HepG2 (cell line): Measurements from ENCODE around the gene HIPK2. TPM values are rescaled to one million over a fixed set of nuclear protein-coding genes. Genes with fewer than 3 reads are reported as not detected.

Source experiments
- ATAC-seq: fragments of 200-7000 bp; cut with Tn5 transposase; 3 replicates; pipeline ENCODE4 v1.9.1; 2020; ENCODE audit warnings: mild to moderate bottlenecking, moderate library complexity
- BruUV-seq: library from RNA; stranded (reverse); fragments of 400-500 nt; replicated peaks from 2 replicates; lab custom pipeline; 2021; lab: Mats Ljungman, UMichigan
- CTCF ChIA-PET: fragments of 300-600 bp; formaldehyde crosslinking; extraction: SDS; loops from one replicate; lab custom pipeline; 2021; ENCODE audit warnings: low total read pairs, inconsistent platforms, low intra/inter-chr PET ratio; lab: Yijun Ruan, JAX
- POLR2A ChIA-PET: fragments of 350-600 bp; sonication (Branson Sonifier 250); formaldehyde crosslinking; loops from one replicate; lab custom pipeline; 2020; ENCODE audit warnings: antibody characterized with exemption, inconsistent platforms; lab: Yijun Ruan, JAX
- DNase-seq: peaks from one replicate; pipeline ENCODE4 v3.0.0-alpha.2; 2015; ENCODE audit warnings: low spot score
- FAIRE-seq: peaks from 3 replicates; lab custom pipeline; 2011; peaks lifted over from hg19 to GRCh38; lab: Jason Lieb, UNC
- H2AFZ ChIP-seq: one replicate; pipeline ENCODE4 v1.6.1; 2011; ENCODE audit warnings: low read length, inconsistent platforms
- H3K27ac ChIP-seq: fragments of 300-600 bp; 3 replicates; pipeline ENCODE4 v1.8.0; 2011; ENCODE audit warnings: mixed run types, mild to moderate bottlenecking, mixed read lengths, low read length, inconsistent platforms; ENCODE audit not compliant: insufficient read depth; ENCODE audit errors: extremely low read length
- H3K27me3 ChIP-seq, 2 experiments: fragments of 200-600 bp in 1 of 2; 2 replicates in 1 of 2; 3 replicates in 1 of 2; pipeline versions ENCODE4 v1.6.0 to v1.8.0; 2011; ENCODE audit warnings: low read length in 2 of 2, mild to moderate bottlenecking in 2 of 2, moderate library complexity in 2 of 2, inconsistent platforms in 1 of 2; ENCODE audit not compliant: insufficient read depth in 2 of 2, control insufficient read depth in 1 of 2
- H3K36me3 ChIP-seq, 2 experiments: fragments of 200-600 bp in 1 of 2; replicated peaks in 1 of 2; 2 replicates in 1 of 2; 3 replicates in 1 of 2; pipeline versions ENCODE4 v1.5.1 to v1.8.0; 2011; ENCODE audit warnings: low read length in 2 of 2, inconsistent platforms in 1 of 2; ENCODE audit not compliant: insufficient read depth in 2 of 2, control insufficient read depth in 1 of 2
- H3K4me1 ChIP-seq: 2 replicates; pipeline ENCODE4 v1.5.1; 2012; ENCODE audit warnings: low read length, inconsistent platforms; ENCODE audit not compliant: insufficient read depth
- H3K4me2 ChIP-seq: 2 replicates; pipeline ENCODE4 v1.6.0; 2011; ENCODE audit warnings: low read depth, low read length, inconsistent platforms
- H3K4me3 ChIP-seq, 3 experiments: fragments of 200-600 bp in 1 of 3; sonication (generic), shearing (Covaris generic) in 1 of 3; replicated peaks in 1 of 3; 2 replicates each; pipeline ENCODE4 v1.5.1; 2011 to 2016; ENCODE audit warnings: low read length in 3 of 3, inconsistent platforms in 2 of 3, low read depth in 2 of 3, mild to moderate bottlenecking in 2 of 3, control low read depth in 1 of 3, mixed read lengths in 1 of 3; ENCODE audit not compliant: insufficient read depth in 1 of 3
- H3K79me2 ChIP-seq: one replicate; pipeline ENCODE4 v1.6.1; 2011; ENCODE audit warnings: low read length, inconsistent platforms; ENCODE audit not compliant: insufficient read depth
- H3K9ac ChIP-seq: 2 replicates; pipeline ENCODE4 v1.6.0; 2011; ENCODE audit warnings: mild to moderate bottlenecking, low read depth, low read length, inconsistent platforms; ENCODE audit not compliant: insufficient read depth
- H3K9me3 ChIP-seq: 2 replicates; pipeline ENCODE4 v1.5.1; 2012; ENCODE audit warnings: mild to moderate bottlenecking, low read length
- H4K20me1 ChIP-seq: 2 replicates; pipeline ENCODE4 v1.6.0; 2011; ENCODE audit warnings: inconsistent platforms, mild to moderate bottlenecking, low read length, moderate library complexity; ENCODE audit not compliant: insufficient read depth
- RAD21 ChIP-seq: fragments of 450-650 bp; formaldehyde crosslinking; IDR thresholded peaks from 2 replicates; pipeline ENCODE4 v1.5.0; 2020; ENCODE audit warnings: mild to moderate bottlenecking
- SMC3 ChIP-seq: IDR thresholded peaks from 2 replicates; pipeline ENCODE4 v1.6.1; 2011; ENCODE audit warnings: low read length, improper control_type of control experiment
- STAG1 ChIP-seq: sonication (generic); formaldehyde crosslinking; IDR thresholded peaks from 2 replicates; pipeline ENCODE4 v1.4.0; 2020; ENCODE audit warnings: missing genetic modification reagents
- ZBTB20 ChIP-seq: sonication (generic); formaldehyde crosslinking; IDR thresholded peaks from 2 replicates; pipeline ENCODE4 v1.8.1; 2023; ENCODE audit warnings: missing genetic modification reagents, low read depth, mild to moderate bottlenecking, borderline replicate concordance
- in situ Hi-C: cut with HindIII; loops from 2 replicates; pipeline ENCODE4 v1.10.0; 2017; ENCODE audit warnings: low pct_unique_long_range_greater_than_20kb; ENCODE audit not compliant: extremely low pct_ligation_motif_present
- intact Hi-C: fragments of 100-400 bp; cut with micrococcal nuclease; formaldehyde crosslinking; loops from one replicate; pipeline ENCODE4 v1.10.0; 2022; ENCODE audit not compliant: unreplicated experiment
- polyA plus RNA-seq, 8 experiments: library from polyadenylated mRNA; depleted of rRNA in 3 of 8; stranded (reverse) in 7 of 8; unstranded in 1 of 8; fragments of >200 nt; fragmentation: Illumina TruSeq in 4 of 8; extraction: Trizol in 4 of 8; gene quantifications; 2 replicates each; pipeline versions ENCODE4 v1.2.1 to v1.2.3, GENCODE V29; 2011 to 2016; ENCODE audit warnings: low read depth in 4 of 8, missing spikeins in 1 of 8, mixed read lengths in 1 of 8; ENCODE audit not compliant: insufficient read depth in 1 of 8
- total RNA-seq, 5 experiments: library from RNA; depleted of rRNA; stranded (reverse); fragments of >200 nt; fragmentation: Illumina TruSeq; extraction: Trizol; gene quantifications; 2 replicates each; pipeline ENCODE4 v1.2.3, GENCODE V29; 2016; ENCODE audit warnings: low read depth in 1 of 5
- TF ChIP-seq, protein P1 (sequence below): sonication (generic); formaldehyde crosslinking; IDR thresholded peaks from 2 replicates; pipeline ENCODE4 v1.8.0; 2022; ENCODE audit warnings: low read depth, missing genetic modification reagents
- TF ChIP-seq, protein P2 (sequence below): sonication (generic); formaldehyde crosslinking; IDR thresholded peaks from 2 replicates; pipeline ENCODE4 v1.5.0; 2020; ENCODE audit warnings: mild to moderate bottlenecking, missing genetic modification reagents, moderate library complexity

The HIPK2 gene
- total and polyA plus RNA-seq, 2 of the 13 experiments (the other 11 are each of a cell fraction or from before 2014, with no cell fraction given), result 14.4 to 20.2 TPM

DNA sequence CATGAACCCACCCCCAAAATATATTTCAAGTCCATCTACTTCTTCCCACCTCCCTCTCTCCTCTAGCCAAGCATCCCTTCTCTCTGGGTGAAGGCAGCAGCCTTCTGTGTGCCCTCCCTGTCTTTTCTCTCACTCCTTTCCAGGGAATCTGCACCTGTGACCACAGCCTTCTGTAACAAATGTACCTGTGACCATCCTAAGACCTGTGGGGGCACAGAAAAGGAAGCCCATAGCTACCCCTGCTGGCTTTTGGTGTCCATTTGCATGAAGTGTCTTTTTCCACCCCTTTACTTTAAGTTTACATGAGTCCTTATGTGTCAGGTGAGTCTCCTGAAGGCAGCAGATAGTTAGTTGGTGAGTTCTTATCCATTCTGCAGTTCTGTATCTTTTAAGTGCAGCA, 49.2 kb upstream of the HIPK2 start:
- no peak for DNase-seq
- H3K9ac ChIP-seq, result no peak overlapping the region
- ATAC-seq, result peak; percentile 39; the same call in 2 of the 3 replicates
- H3K27ac ChIP-seq, result no peak overlapping the region
- CTCF ChIA-PET, result interaction anchor here (2.0 kb wide), 1 partner anchor 181 kb away, joined by 7 read pairs; no protein-coding TSS in a partner anchor
- FAIRE-seq, result no peak
- intact Hi-C loops, result loop anchor here (2.0 to 5.0 kb wide), 3 partner anchors 175 to 194 kb away; no protein-coding TSS in a partner anchor
- H3K36me3 ChIP-seq, result no peaks in the 10 kb centered on the region
- H3K9me3 ChIP-seq, result no peaks in the 10 kb centered on the region
- TF ChIP-seq, protein P1, sequence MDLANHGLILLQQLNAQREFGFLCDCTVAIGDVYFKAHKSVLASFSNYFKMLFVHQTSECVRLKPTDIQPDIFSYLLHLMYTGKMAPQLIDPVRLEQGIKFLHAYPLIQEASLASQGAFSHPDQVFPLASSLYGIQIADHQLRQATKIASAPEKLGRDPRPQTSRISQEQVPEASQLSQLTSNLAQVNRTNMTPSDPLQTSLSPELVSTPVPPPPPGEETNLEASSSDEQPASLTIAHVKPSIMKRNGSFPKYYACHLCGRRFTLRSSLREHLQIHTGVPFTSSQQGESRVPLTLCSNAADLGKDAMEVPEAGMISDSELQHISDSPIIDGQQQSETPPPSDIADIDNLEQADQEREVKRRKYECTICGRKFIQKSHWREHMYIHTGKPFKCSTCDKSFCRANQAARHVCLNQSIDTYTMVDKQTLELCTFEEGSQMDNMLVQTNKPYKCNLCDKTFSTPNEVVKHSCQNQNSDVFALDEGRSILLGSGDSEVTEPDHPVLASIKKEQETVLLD (CRISPR knock-in tag), result no peak
- TF ChIP-seq ZBTB20 (no peak), RAD21 (CRISPR knock-in tag) (0 out of 2 replicates have a peak, but pooled peaks have one; percentile 15), STAG1 (peak; percentile 69), SMC3 (peak; percentile 30; the same call in 1 of the 2 replicates)
- TF ChIP-seq, protein P2, sequence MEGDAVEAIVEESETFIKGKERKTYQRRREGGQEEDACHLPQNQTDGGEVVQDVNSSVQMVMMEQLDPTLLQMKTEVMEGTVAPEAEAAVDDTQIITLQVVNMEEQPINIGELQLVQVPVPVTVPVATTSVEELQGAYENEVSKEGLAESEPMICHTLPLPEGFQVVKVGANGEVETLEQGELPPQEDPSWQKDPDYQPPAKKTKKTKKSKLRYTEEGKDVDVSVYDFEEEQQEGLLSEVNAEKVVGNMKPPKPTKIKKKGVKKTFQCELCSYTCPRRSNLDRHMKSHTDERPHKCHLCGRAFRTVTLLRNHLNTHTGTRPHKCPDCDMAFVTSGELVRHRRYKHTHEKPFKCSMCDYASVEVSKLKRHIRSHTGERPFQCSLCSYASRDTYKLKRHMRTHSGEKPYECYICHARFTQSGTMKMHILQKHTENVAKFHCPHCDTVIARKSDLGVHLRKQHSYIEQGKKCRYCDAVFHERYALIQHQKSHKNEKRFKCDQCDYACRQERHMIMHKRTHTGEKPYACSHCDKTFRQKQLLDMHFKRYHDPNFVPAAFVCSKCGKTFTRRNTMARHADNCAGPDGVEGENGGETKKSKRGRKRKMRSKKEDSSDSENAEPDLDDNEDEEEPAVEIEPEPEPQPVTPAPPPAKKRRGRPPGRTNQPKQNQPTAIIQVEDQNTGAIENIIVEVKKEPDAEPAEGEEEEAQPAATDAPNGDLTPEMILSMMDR (CRISPR knock-in tag), result peak; percentile 58
- TF ChIP-seq, all 625 proteins: peak for 4
- peaks cover 0 to 24% of the 10 kb centered on the region in 2 experiments; a peak in 3 of 5 replicates for H3K27me3 ChIP-seq
- H3K4me1 ChIP-seq, result peaks cover 31% of the 10 kb centered on the region
- in situ Hi-C loops, result no loop called here
- H3K79me2 ChIP-seq, result no peaks in the 10 kb centered on the region
- no peak overlapping the region for H2AFZ ChIP-seq
- H4K20me1 ChIP-seq, result no peaks in the 10 kb centered on the region
- no TSS peak for BruUV-seq
- no peak overlapping the region for H3K4me3 ChIP-seq
- no peak overlapping the region for H3K4me2 ChIP-seq
- POLR2A ChIA-PET, result no interaction called here
